ENCODE measurements around the gene RNF175.

- TF ChIP-seq CTCF (IDR thresholded peaks at IDR 0.05) = no peak
- no peak for TF ChIP-seq POLR2A (IDR thresholded peaks at IDR 0.05)
Observed at GRCh38 chr4:153784166-153784699, 24.4 kb upstream of the RNF175 start.

All from lower leg skin (tissue), 3 donors.